Mucosa of descending colon (tissue), 3 donors: ENCODE measurements around the gene SH3RF3. TPM values are rescaled to one million over a fixed set of nuclear protein-coding genes. Genes with fewer than 3 reads are reported as not detected.

ENCODE experiments used
- ATAC-seq: fragments of 200-7000 bp; cut with Tn5 transposase; one replicate; pipeline ENCODE4 v1.9.1; 2020; ENCODE audit warnings: mild to moderate bottlenecking, moderate library complexity
- DNase-seq, 3 donors: peaks; one replicate each; pipeline ENCODE4 v3.0.0-alpha.2; 2020
- H3K36me3 ChIP-seq: fragments of 200-600 bp; one replicate; pipeline ENCODE4 v1.8.0; 2021; ENCODE audit warnings: low read depth, mild to moderate bottlenecking
- H3K4me1 ChIP-seq: fragments of 200-600 bp; one replicate; pipeline ENCODE4 v1.8.0; 2021; ENCODE audit warnings: low read depth, mild to moderate bottlenecking
- H3K4me3 ChIP-seq: fragments of 200-600 bp; one replicate; pipeline ENCODE4 v1.8.0; 2021; ENCODE audit warnings: mild to moderate bottlenecking
- H3K9me3 ChIP-seq: fragments of 200-600 bp; one replicate; pipeline ENCODE4 v1.8.0; 2021; ENCODE audit warnings: mild to moderate bottlenecking
- CTCF ChIP-seq: fragments of 200-600 bp; IDR thresholded peaks from one replicate; pipeline ENCODE4 v1.8.0; 2022; ENCODE audit warnings: antibody characterized with exemption, mild to moderate bottlenecking
- intact Hi-C, 2 donors: fragments of 100-400 bp; cut with DNase I in 1 of 2; cut with micrococcal nuclease in 1 of 2; formaldehyde crosslinking; loops; one replicate each; pipeline versions ENCODE4 v1.11.0 to v1.11.1; 2022; cut with DNase I, micrococcal nuclease
- total RNA-seq, 3 donors: library from RNA; stranded (reverse); fragmentation: NEBNext Ultra II Directional in 2 of 3; extraction: Animal tissue kit (Norgen Biotek cat#: 25700) in 2 of 3; gene quantifications; one replicate each; pipeline versions ENCODE4 v1.2.1 to v1.2.4, GENCODE V29; 2021 to 2023
- donor health status: DM: no; HTN: no; CAD: no; lungs with moderate emphysema.
- donor health status: DM: no; HTN: no; CAD: no.
- donor health status: DM: no; HTN: yes; CAD: no.

The SH3RF3 gene
- total RNA-seq, 3 donors from 2014 or later = 1.9 to 3.7 (median 3.0) TPM

- no peak for DNase-seq
- H3K36me3 ChIP-seq = no peaks in the 10 kb centered on the region
- no peaks in the 10 kb centered on the region for H3K9me3 ChIP-seq
- H3K4me1 ChIP-seq = no peaks in the 10 kb centered on the region
- ATAC-seq = no peak
- no peak overlapping the region for H3K4me3 ChIP-seq
- TF ChIP-seq CTCF = no peak
- intact Hi-C loops = no loop called here
Observed at GRCh38 chr2:109451671-109452070, 322.7 kb downstream of the SH3RF3 start.

- ATAC-seq (no peak), DNase-seq (no peak)
- Histone ChIP-seq H3K36me3 (no peaks in the 10 kb centered on the region), H3K4me1 (no peaks in the 10 kb centered on the region), H3K4me3 (no peak overlapping the region), H3K9me3 (no peaks in the 10 kb centered on the region)
- intact Hi-C loops = no loop called here
- TF ChIP-seq CTCF = no peak
Observed at GRCh38 chr2:109452318-109453305, 323.6 kb downstream of the SH3RF3 start.

GRCh38 chr2:109453371-109453995 lies 324.5 kb downstream of the SH3RF3 start:
- Histone ChIP-seq H3K4me1 (no peaks in the 10 kb centered on the region), H3K9me3 (no peaks in the 10 kb centered on the region), H3K4me3 (no peak overlapping the region), H3K36me3 (no peaks in the 10 kb centered on the region)
- no peak for TF ChIP-seq CTCF
- DNase-seq (no peak), ATAC-seq (no peak)
- intact Hi-C loops = no loop called here

DNA sequence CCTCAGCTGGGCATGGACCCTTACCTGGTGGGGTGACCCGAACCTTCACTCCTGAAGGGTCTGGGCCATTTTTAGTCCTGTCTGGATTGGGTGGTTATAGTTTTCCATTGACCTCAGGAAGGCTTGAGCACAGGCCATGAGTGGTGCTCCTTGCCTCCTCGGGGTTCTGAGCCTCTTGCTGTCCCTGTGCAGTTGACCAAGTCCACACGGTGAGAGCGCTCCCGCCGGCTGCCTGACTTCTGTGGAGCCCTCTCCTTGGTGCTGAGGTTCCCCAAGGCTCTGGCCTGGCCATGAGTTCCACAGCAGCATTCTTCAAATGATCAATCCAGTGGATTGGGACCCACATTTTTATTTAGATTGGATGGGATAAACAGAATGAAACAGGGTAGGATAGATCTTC lies 325.3 kb downstream of the SH3RF3 start:
- intact Hi-C loops = no loop called here
- H3K4me3 ChIP-seq = no peak overlapping the region
- no peaks in the 10 kb centered on the region for H3K4me1 ChIP-seq
- no peak for DNase-seq
- no peak for TF ChIP-seq CTCF
- H3K9me3 ChIP-seq = no peaks in the 10 kb centered on the region
- H3K36me3 ChIP-seq = no peaks in the 10 kb centered on the region
- no peak for ATAC-seq

GRCh38 chr2:109454765-109455394 lies 325.9 kb downstream of the SH3RF3 start:
- ATAC-seq (no peak), DNase-seq (no peak)
- Histone ChIP-seq H3K4me1 (no peaks in the 10 kb centered on the region), H3K9me3 (no peaks in the 10 kb centered on the region), H3K36me3 (no peaks in the 10 kb centered on the region), H3K4me3 (no peak overlapping the region)
- TF ChIP-seq CTCF = no peak
- intact Hi-C loops = no loop called here
